K562 (cell line): ENCODE measurements around the gene AGPAT4.

ENCODE experiments used
- CREB1 ChIP-seq, 2 experiments: sonication (generic) in 1 of 2; formaldehyde crosslinking in 1 of 2; IDR thresholded peaks; 2 replicates each; pipeline versions ENCODE4 v1.6.1 to v1.8.0; 2012 to 2022; ENCODE audit warnings: inconsistent platforms in 1 of 2, mild to moderate bottlenecking in 1 of 2, missing genetic modification reagents in 1 of 2, moderate library complexity in 1 of 2
- CTCF ChIP-seq, 3 experiments: IDR thresholded peaks in 2 of 3; conservative IDR thresholded peaks in 1 of 3; 2 replicates each; pipeline ENCODE4 v1.5.1; 2011 to 2012; ENCODE audit warnings: low read length in 3 of 3, mild to moderate bottlenecking in 3 of 3, control low read depth in 2 of 3, improper control_type of control experiment in 1 of 3, inconsistent platforms in 1 of 3, low read depth in 1 of 3, mixed read lengths in 1 of 3, moderate library complexity in 1 of 3; ENCODE audit not compliant: insufficient read depth in 2 of 3
- ESRRA ChIP-seq: fragments of 450-650 bp; IDR thresholded peaks from 2 replicates; pipeline ENCODE4 v1.6.1; 2014; ENCODE audit warnings: low read depth, mild to moderate bottlenecking, moderate library complexity, borderline replicate concordance
- POLR3A ChIP-seq: IDR thresholded peaks from 2 replicates; pipeline ENCODE4 v1.6.1; 2011; ENCODE audit warnings: borderline replicate concordance, mild to moderate bottlenecking, moderate library complexity; ENCODE audit not compliant: insufficient read length, insufficient read depth; ENCODE audit errors: extremely low read depth
- PYGO2 ChIP-seq: fragments of 450-650 bp; IDR thresholded peaks from 2 replicates; pipeline ENCODE4 v1.6.1; 2016; ENCODE audit warnings: mild to moderate bottlenecking, missing genetic modification characterization, moderate library complexity, missing compliant biosample characterization
- SAFB2 ChIP-seq: fragments of 200-400 bp; formaldehyde crosslinking; IDR thresholded peaks from 2 replicates; pipeline ENCODE4 v1.6.1; 2018; ENCODE audit warnings: borderline replicate concordance, low read length, low read depth, moderate library complexity; ENCODE audit not compliant: severe bottlenecking
- SPI1 ChIP-seq: IDR thresholded peaks from 2 replicates; pipeline ENCODE4 v1.6.1; 2011; ENCODE audit warnings: low read depth, low read length, control low read depth, borderline replicate concordance
- STAT5B ChIP-seq: fragments of 250-450 bp; sonication (Bioruptor Pico); IDR thresholded peaks from 2 replicates; pipeline ENCODE4 v1.8.0; 2021; ENCODE audit warnings: mild to moderate bottlenecking, inconsistent platforms

GRCh38 chr6:161211380-161212035, 62.4 kb downstream of the AGPAT4 start:
- no peak for TF ChIP-seq SPI1
- TF ChIP-seq PYGO2 (tag) = no peak
- no peak for TF ChIP-seq ESRRA
- TF ChIP-seq SAFB2 = no peak
- TF ChIP-seq STAT5B (CRISPR knock-in tag) = no peak
- no peak for TF ChIP-seq CTCF (IDR thresholded peaks at IDR 0.05 in 2 of 3, conservative IDR thresholded peaks at IDR 0.05 in 1 of 3; ENCODE audit: insufficient read depth in 2 of 3, low read depth in 1 of 3, low read length in 3 of 3)
- TF ChIP-seq POLR3A = no peak
- TF ChIP-seq CREB1 (IDR thresholded peaks at IDR 0.05) = no peak
- TF ChIP-seq CREB1 (CRISPR knock-in tag; IDR thresholded peaks at IDR 0.05) = no peak
